Heart left ventricle (tissue), 13 donors: Measurements from ENCODE around the gene C6orf132.
"Not testable (repeated sequence)": the region's sequence is repeated elsewhere in the genome, so short reads cannot be mapped to it uniquely, and the experiment has no call there.

ENCODE experiments used
- CTCF ChIP-seq, 12 donors: fragments of 200-600 bp; sonication (generic) in 4 of 12; IDR thresholded peaks; one replicate each; pipeline versions ENCODE4 v1.5.0 to v1.8.0; 2018 to 2022; ENCODE audit warnings: antibody characterized with exemption in 12 of 12, mild to moderate bottlenecking in 5 of 12
- POLR2A ChIP-seq, 2 donors: fragments of 450-650 bp; IDR thresholded peaks; one replicate each; pipeline ENCODE4 v1.6.1; 2017; ENCODE audit warnings: antibody characterized with exemption in 2 of 2, mild to moderate bottlenecking in 2 of 2, moderate library complexity in 2 of 2
- donor health status: ischemic (EF 13 %, LVEDD 7.1; RV severe dilation, severe dysfunction).
- donor health status: DM: no; HTN: yes; CAD: no.
- donor health status: DM: no; HTN: no; CAD: no.
- donor health status: ischemic (EF 25% LVEDD 6.9; RV normal size, moderate dysfunction).
- donor health status: ischemic (EF 25% LVEDD 5.7; RV mildly dilated, moderate dysfunction).
- donor health status: ischemic (EF 35%, LVEDD 5.7; RV mildly dilated, moderate dysfunction).
- donor health status: nonischemic (EF 11% LVEDD 7.7; RV severe dilation, severe dysfunction).
- donor health status: DM: yes; HTN: yes; CAD: no.
- donor health status: PGD.
- donor health status: ischemic (EF 29% LVEDD 5.4; RV normal size, mild dysfunction).
- donor health status: nonischemic (EF 23%, LVEDD 6.1; RV moderate dilation, normal function).

GRCh38 chr6:42152528-42153213, 10.3 kb upstream of the C6orf132 start:
- TF ChIP-seq CTCF, POLR2A (IDR thresholded peaks at IDR 0.05): not testable (repeated sequence)
